ENCODE data around the gene FAM181B.
A peak's percentile ranks its signal among the peaks of the same experiment; 100 is the strongest.

The FAM181B gene

DNA sequence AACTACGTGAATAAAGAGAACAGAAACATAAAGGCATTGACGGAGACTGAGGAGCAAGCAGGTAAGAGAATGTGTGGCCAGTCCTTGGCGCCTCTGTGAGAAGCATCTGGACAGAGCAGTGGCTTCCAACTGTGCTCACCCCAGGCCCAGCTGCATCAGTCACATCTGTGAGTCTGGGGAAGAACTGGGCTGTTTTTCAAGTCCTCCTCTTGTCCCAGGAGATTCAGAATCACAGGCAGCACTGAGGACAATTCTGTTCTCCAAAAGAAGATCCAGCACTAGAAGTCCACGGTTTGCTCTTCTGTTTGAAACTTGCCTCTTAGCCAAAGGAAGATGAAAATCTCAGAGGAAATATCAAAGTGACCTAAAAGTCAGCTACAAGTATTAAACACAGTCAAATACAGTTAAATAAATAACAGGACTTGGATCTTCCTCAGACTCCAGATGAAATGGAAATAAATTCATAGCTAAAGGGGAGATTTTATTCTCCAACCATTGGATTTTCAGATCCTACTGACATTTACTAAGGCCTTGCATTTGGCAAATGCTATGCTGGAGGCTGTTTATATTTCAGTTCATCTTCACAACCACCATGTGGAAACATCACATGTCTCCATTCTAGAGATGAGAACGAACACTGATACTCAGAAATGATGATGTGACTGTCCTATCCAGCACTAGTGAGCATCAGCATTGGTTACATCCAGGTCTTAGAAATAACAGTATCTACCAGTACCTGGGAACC is 14.1 kb downstream of the FAM181B start:
- TF ChIP-seq, protein P1, sequence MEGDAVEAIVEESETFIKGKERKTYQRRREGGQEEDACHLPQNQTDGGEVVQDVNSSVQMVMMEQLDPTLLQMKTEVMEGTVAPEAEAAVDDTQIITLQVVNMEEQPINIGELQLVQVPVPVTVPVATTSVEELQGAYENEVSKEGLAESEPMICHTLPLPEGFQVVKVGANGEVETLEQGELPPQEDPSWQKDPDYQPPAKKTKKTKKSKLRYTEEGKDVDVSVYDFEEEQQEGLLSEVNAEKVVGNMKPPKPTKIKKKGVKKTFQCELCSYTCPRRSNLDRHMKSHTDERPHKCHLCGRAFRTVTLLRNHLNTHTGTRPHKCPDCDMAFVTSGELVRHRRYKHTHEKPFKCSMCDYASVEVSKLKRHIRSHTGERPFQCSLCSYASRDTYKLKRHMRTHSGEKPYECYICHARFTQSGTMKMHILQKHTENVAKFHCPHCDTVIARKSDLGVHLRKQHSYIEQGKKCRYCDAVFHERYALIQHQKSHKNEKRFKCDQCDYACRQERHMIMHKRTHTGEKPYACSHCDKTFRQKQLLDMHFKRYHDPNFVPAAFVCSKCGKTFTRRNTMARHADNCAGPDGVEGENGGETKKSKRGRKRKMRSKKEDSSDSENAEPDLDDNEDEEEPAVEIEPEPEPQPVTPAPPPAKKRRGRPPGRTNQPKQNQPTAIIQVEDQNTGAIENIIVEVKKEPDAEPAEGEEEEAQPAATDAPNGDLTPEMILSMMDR (IDR thresholded peaks at IDR 0.05; ENCODE audit: low read depth, low read length): no peak
- no peak overlapping the region for H3K4me3 ChIP-seq (ENCODE audit: low read depth, low read length)

DNA sequence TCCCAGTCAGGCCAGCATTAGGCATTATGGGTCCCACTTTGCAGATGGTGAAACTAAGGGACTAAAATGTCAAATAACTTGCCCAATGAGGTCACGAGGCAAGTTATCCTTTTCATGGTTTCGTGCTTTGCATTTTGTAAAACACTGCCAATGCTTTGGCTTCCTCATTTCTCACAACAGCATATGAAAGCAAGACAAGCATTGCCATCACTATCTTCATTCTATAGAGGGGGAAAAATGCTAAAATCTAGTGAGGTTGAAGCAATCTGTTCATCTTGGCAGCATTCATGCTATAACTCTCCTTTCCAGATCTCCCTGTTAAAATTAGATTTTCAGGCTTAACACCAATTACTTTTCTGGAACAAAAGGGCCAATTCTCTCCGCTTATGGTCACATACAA is 14.8 kb downstream of the FAM181B start:
- no peak overlapping the region for H3K4me3 ChIP-seq (ENCODE audit: low read depth, low read length)

DNA sequence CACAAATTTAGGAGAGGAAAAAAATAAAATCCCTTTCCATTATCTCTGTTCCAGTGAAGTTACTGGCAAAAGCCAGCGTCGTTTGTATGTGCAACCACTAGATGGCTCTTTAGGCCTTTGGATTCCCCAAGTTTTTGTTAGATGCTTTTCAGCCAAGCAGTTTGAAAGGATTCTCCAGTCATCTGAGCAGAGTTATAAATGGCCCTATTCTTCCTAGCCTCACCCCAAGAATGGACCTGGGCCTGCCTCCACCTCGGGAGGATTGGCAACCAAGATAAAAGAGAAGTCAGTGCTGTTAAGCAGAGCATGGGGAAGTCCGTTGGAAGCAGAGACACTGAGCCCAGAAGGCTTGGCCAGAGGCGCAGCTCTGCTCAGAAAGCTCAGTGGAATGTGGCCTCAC is 15.4 kb downstream of the FAM181B start:
- H3K4me3 ChIP-seq (ENCODE audit: low read depth, low read length): no peak overlapping the region
- TF ChIP-seq, protein P1 (IDR thresholded peaks at IDR 0.05; ENCODE audit: low read depth, low read length): peak; percentile 72

More for the DNA sequence above, 14.8 kb downstream of the FAM181B start:
- TF ChIP-seq, protein P1 (IDR thresholded peaks at IDR 0.05; ENCODE audit: low read depth, low read length): no peak

DNA sequence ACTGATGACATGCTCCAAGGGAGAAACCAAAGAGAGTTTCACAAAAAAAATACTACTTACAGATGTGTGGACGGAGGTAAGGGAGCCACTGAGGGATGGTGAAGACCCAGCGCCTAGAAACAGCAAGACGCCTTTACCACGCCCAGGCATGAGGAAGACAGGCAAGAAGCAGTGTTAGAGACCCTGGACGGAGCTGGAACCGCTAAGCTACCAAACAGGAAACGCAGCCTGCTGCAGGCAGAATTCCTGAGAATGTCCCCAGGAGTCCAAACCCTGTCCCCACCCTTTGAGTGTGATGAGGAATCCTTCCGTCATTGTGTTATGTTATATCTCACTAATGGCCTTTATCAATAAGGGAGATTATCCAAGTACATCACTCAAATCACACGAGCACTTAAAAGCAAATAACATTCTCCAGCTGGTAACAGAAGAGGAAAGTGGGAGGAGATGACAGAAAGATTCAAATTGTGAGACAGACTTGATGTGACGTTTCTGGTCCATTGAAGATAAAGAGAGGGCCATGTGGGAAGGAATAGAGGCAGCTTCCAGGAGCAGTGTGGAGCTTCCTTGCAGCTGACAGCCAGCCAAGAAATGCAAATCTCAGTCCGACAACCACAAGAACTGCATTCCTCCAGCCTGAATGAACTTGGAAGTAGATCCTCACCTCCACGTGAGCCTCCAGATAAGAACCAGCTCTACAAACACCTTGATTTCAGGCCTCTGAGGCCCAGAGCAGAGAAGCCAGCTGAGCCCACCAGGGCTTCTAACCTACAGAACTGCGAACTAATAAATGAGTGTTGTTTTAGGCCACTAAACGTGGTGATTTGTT is 19.1 kb downstream of the FAM181B start:
- TF ChIP-seq, protein P1 (IDR thresholded peaks at IDR 0.05; ENCODE audit: low read depth, low read length): no peak
- H3K4me3 ChIP-seq (ENCODE audit: low read depth, low read length): no peak overlapping the region

DNA sequence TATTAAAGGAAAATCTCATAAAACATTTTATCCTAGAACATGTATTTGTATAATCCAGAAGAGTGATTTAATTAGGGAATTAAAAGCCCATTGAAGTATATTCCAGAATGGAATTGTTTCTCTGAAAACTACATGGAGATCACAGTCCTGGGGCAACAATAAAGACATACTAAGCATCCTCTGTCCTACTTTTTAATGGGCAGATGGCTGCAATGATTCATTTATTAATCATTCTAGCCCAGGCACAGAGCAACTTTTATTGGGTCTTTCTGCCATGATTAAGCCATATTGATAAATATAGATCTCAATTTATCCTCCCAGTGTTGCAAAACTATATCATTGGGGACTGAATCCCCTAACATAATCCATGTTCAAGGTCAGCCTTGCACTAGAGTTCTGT is 22.0 kb downstream of the FAM181B start:
- H3K4me3 ChIP-seq (ENCODE audit: low read depth, low read length): no peak overlapping the region
- TF ChIP-seq, protein P1 (IDR thresholded peaks at IDR 0.05; ENCODE audit: low read depth, low read length): no peak

DNA sequence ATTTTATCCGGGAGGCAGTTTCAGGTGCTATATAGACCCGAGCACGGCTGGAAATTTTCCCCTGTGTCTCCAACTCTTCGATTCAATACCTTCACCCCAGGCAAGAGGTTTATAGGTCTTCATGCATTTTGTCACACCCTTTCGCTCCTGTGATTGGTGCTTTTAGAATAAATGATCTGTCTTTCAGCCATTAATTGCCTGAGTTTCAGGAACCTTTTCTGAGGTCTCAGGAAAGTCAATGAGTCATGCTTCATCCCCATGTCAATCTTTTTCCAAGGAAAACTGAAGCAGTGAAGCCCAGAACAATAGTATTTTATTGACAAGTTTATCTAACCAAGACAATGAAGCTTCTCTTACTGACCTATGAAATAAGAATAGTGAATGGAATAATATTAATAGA is 29.9 kb downstream of the FAM181B start:
- no peak overlapping the region for H3K4me3 ChIP-seq (ENCODE audit: low read depth, low read length)
- TF ChIP-seq, protein P1 (IDR thresholded peaks at IDR 0.05; ENCODE audit: low read depth, low read length): no peak

DNA sequence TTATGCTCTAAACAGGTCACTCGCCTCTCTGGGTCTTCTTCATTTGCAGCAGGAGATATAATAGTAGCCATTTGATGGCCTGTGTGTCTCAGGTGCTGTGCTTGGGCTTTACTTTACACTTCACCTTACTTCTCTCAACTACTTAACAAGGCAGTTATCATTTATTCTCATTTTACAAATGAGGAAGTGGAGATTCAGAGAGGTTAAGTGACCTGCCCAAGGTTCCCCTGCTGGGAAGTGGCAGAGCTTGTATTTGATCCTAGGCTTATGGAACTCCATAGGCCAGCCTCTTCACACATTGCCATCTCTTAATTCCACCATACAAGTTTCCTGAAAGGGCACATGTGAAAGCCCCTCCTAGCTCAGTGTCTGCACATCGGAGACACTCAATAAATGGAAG is 30.4 kb downstream of the FAM181B start:
- no peak overlapping the region for H3K4me3 ChIP-seq (ENCODE audit: low read depth, low read length)
- TF ChIP-seq, protein P1 (IDR thresholded peaks at IDR 0.05; ENCODE audit: low read depth, low read length): no peak

All from WI38 (cell line).